ENCODE data around the gene HECTD1.

DNA sequence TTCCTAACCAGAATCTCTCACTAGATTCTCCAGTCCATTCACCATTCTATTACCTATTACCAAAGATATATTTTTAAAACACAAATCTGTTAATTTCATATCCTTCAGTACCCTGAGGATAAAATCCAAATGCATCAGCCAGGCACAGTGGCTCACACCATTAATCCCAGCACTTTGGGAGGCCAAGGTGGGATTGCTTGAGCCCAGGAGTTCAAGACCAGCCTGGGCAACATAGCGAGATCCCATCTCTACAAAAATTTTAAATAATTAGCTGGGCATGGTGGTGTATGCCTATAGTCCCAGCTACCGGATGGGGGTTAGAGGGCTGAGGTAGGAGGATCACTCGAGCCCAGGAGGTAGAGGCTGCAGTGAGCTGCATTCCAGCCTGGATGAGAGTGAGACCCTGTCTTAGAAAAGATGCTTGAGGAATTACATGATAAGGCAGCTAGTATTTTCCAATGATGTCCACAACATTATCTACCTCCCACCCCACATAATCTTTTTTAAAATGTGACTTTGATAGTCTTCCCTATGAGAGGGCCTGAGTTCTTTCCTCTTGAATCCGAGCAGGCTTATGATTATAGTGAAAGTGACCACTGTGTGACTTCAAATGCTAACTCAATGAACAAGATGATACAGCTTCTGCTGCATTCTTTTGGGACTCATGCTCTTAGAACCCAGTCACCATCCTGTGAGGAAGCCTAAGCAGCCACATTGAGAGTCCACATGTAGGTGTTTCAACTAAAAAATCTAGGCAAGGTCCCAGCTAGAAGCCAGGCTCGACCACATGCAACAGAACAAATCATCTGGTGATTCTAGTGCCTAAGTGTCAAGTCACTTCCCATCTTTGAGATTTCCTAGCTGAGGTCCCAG is 18.0 kb downstream of the HECTD1 start:
- TF ChIP-seq POLR2A (IDR thresholded peaks at IDR 0.05; ENCODE audit: low read depth): no peak
- TF ChIP-seq POLR2AphosphoS5 (IDR thresholded peaks at IDR 0.05): no peak
